GM12891 (cell line): ENCODE results near the gene CTRB2.

ENCODE experiments used
- POLR2A ChIP-seq: IDR thresholded peaks from 2 replicates; pipeline ENCODE4 v1.6.1; 2011; ENCODE audit warnings: low read depth, low read length, control low read depth
- POLR2AphosphoS5 ChIP-seq: IDR thresholded peaks from 2 replicates; pipeline ENCODE4 v1.6.1; 2011; ENCODE audit warnings: low read depth, low read length, control low read depth
- POU2F2 ChIP-seq: IDR thresholded peaks from 2 replicates; pipeline ENCODE4 v1.6.1; 2011; ENCODE audit warnings: low read depth, mild to moderate bottlenecking, control low read depth, low read length, moderate library complexity
- SPI1 ChIP-seq: IDR thresholded peaks from 2 replicates; pipeline ENCODE4 v1.6.1; 2011; ENCODE audit warnings: low read depth, low read length, control low read depth
- TAF1 ChIP-seq: IDR thresholded peaks from 2 replicates; pipeline ENCODE4 v1.6.1; 2011; ENCODE audit warnings: low read depth, low read length, control low read depth

DNA sequence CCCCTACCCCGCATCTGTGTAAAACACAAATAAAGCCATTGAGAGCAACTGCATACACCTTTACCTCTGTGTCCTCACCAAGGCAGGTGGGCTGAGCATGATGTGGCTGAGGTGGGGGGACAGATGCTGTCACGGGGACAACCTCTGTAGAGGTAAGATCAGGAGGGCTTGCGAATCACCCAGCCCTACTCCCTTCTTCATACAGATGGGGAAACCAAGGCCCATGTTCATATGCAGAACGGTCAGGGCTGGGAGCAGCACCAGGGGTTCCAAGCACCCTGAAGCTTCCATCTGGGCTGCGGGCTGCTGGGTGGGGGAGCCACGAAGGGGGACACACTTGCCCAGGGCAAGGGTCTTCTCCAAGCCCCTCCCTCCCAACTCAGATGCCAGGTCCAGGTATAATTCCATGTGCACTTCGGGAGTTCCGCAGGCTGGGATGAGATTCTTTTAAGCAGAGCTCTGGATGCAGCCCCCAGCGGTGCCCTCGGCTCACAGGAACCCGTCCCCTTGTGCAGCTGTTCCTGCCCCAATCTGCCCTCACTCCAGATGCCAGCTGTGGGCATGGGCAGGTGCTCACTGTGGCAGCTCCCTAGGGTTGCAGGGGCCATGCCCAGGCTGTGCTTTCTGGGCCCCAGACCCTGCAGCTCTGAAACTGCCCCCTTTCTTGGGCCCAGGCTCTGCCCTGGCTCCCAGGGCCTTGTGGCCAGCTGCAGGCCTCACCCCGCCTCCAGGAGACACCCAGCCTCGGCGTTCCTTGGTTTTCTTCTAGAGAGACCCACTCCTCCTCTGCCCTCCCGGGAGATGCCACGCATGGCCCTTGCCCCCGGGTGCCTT lies 21.4 kb upstream of the CTRB2 start:
- TF ChIP-seq POLR2AphosphoS5 (no peak), POLR2A (no peak), SPI1 (no peak), TAF1 (no peak), POU2F2 (no peak)
